AG04449 (cell line): ENCODE data around the gene ITPKA.

Experiments used
- CTCF ChIA-PET: fragments of 350-600 bp; formaldehyde crosslinking; extraction: SDS; loops from one replicate; lab custom pipeline; 2021; ENCODE audit warnings: antibody characterized with exemption; lab: Yijun Ruan, JAX
- POLR2A ChIA-PET: fragments of 400-600, 350-600 bp; formaldehyde crosslinking; extraction: SDS; loops from one replicate; lab custom pipeline; 2020; ENCODE audit warnings: antibody characterized with exemption, inconsistent platforms; lab: Yijun Ruan, JAX
- DNase-seq: peaks from one replicate; pipeline ENCODE4 v3.0.0-alpha.2; 2010; ENCODE audit warnings: low read depth, low spot score
- H3K4me3 ChIP-seq: 2 replicates; pipeline ENCODE4 v1.5.1; 2011; ENCODE audit warnings: low read depth, mild to moderate bottlenecking, control low read depth, low read length
- TF ChIP-seq, protein P1 (sequence below): IDR thresholded peaks from one replicate; pipeline ENCODE4 v1.5.1; 2011; ENCODE audit warnings: mild to moderate bottlenecking, moderate library complexity, low read length, control low read depth, inconsistent platforms; ENCODE audit not compliant: insufficient read depth; ENCODE audit errors: missing control alignments

ITPKA gene

DNA sequence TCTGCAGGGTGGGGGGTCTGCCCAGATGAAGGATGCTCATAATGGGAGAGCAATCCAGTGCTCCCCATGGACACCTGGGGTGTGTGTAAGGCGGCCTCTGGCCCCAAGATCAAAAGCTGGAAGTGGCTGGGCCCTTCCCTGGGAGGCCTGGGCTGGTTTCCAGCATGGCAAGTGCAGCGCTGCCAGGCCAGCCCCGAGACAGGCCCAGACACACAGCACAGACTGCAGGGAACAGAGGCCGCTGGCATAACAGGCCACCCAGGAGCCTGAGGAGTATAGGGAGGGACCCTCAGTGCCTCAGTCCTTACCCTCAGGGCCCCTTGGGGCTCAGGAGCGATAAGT, 10.0 kb downstream of the ITPKA start:
- TF ChIP-seq, protein P1, sequence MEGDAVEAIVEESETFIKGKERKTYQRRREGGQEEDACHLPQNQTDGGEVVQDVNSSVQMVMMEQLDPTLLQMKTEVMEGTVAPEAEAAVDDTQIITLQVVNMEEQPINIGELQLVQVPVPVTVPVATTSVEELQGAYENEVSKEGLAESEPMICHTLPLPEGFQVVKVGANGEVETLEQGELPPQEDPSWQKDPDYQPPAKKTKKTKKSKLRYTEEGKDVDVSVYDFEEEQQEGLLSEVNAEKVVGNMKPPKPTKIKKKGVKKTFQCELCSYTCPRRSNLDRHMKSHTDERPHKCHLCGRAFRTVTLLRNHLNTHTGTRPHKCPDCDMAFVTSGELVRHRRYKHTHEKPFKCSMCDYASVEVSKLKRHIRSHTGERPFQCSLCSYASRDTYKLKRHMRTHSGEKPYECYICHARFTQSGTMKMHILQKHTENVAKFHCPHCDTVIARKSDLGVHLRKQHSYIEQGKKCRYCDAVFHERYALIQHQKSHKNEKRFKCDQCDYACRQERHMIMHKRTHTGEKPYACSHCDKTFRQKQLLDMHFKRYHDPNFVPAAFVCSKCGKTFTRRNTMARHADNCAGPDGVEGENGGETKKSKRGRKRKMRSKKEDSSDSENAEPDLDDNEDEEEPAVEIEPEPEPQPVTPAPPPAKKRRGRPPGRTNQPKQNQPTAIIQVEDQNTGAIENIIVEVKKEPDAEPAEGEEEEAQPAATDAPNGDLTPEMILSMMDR: no peak
- no peak for DNase-seq
- no peak overlapping the region for H3K4me3 ChIP-seq
- ChIA-PET CTCF (interaction anchor here (1.5 to 1.8 kb wide), 2 partner anchors 10 to 37 kb away, joined by 4 to 5 read pairs; partner anchors contain the start of gene ITPKA), POLR2A (no interaction called here)

DNA sequence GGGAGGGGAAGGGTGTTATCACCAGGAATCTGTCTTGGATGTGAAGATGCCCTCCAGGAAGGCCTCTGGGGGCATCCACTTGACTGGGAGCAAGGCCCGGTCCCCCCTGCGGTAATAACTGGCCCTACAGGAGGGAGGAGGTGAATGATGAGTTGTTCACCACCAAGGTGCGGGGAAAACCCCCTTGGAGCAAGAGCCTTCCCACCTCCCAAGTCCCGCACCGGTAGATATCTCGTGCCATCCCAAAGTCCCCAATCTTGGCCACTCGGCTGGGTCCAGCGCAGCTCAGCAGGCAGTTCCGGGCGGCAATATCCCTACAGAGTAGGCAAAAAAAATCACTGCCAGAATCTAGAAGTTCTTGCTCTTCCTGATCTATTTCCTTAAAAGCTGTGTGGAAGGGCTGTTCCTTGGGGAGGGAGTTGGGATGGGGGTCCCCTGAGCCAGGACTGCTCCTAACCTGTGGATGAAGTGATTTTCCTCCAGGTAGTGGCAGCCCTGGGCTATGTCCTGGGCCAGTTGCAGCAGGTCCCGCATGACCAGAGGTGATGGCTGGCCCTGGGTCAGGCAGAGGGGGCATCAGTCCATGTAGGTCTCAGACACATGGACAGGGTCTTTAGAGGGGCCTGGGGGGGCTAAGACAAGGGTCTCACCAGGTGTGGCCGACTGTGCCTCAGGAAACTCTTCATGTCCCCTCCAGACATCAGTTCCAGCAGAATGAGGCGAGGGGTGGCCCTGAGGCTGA, 11.2 kb downstream of the ITPKA start:
- no peak for DNase-seq
- ChIA-PET POLR2A (no interaction called here), CTCF (no interaction called here)
- no peak overlapping the region for H3K4me3 ChIP-seq
- TF ChIP-seq, protein P1: no peak

DNA sequence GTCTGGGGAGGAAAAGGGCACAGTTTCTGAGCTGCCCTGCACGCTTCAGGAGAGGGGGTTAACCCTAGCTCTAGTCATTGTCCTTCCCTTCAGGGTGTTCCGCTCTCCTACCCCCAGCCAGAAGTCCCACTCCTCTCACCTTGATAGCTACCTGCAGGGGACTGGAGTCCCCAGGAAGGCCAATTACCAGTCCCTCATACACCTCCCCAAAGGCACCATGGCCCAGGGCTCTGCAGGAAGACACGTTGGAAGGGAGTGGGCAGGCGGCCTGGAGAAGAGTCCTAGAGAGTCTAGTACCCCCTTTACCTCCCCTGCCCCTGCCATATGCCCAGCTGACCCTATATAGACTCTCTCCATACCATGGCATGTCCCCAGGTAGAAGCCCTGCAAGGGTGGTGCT, 12.1 kb downstream of the ITPKA start:
- H3K4me3 ChIP-seq: no peak overlapping the region
- TF ChIP-seq, protein P1: no peak
- ChIA-PET CTCF (no interaction called here), POLR2A (no interaction called here)
- no peak for DNase-seq

DNA sequence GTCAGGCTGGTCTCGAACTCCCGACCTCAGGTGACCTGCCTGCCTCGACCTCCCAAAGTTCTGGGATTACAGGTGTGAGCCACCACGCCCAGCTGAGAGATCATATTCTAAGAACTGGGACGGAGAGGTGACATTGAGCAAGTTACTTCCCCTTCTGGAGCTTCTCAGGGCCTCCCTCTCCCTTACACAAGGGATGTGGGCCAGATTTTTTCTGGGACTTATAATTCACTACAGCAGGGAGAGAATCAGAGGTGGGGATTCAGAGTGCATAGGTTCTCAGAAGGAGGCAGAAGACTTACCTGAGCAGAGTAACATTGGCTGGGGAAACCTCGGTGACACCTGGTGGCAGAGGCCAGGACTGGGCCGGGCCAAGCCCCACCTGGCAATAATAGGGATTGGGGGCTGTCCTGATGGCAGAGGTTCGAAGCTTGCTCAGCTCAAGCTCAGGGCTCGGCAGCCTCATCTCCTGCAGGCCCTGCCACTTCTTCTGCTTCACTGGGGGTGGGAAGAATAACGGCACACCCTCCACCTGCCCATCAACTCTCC, 13.2 kb downstream of the ITPKA start:
- TF ChIP-seq, protein P1: no peak
- no peak overlapping the region for H3K4me3 ChIP-seq
- ChIA-PET POLR2A (interaction anchor here (0.6 kb wide), 1 partner anchor 114 kb away, joined by 3 read pairs; no protein-coding TSS in a partner anchor), CTCF (interaction anchor here (1.0 kb wide), 1 partner anchor 13 kb away, joined by 3 read pairs; no protein-coding TSS in a partner anchor)
- DNase-seq: no peak

DNA sequence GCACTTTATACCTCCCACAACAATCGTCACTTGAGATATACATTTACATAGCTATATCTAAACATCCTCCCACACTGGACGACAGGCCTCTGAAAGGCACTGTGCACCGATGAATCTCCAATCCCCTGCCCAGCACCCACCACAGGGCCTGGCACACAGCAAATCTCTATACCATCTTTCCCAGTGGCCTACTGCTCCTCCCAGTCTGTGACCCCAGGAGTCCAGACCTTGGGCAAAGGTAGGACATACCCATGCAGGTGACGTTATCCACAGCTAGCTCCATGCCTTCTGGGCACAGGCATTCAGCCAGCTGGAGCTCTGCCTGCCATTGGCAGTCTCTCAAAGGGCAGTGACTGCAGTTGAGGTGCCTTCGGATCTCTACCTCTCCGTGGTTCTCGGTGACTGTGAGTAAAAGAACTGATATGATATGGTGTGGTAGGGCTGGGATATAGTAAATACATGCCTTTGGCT, 14.2 kb downstream of the ITPKA start:
- ChIA-PET POLR2A (no interaction called here), CTCF (interaction anchor here (1.4 kb wide), 1 partner anchor 42 kb away, joined by 5 read pairs; no protein-coding TSS in a partner anchor)
- no peak overlapping the region for H3K4me3 ChIP-seq
- TF ChIP-seq, protein P1: no peak
- DNase-seq: no peak

DNA sequence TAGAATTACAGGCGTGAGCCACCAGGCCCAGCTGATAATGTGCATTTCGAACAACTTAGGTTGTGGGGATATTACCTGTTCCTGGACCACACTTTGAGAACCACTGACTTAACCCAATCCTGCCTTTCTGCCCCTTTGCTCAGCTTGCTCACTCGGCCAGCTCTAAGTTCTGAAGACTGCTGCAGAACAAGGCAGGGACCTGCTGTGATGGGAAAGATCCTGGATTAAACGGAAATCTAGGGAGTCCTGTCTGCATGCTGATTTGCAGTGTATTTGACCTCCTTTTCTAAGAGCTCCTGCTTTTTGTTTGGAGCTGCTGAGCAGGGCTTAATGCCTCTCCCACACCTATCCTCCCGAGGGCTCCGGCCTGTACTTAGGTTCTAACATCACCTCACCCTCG, 17.1 kb downstream of the ITPKA start:
- H3K4me3 ChIP-seq: no peak overlapping the region
- CTCF ChIA-PET: no interaction called here
- POLR2A ChIA-PET: no interaction called here
- no peak for DNase-seq
- TF ChIP-seq, protein P1: no peak
